Endometrium (tissue), 2 donors: Measurements from ENCODE around the gene NPAT.
"Not testable (repeated sequence)": the region's sequence is repeated elsewhere in the genome, so short reads cannot be mapped to it uniquely, and the experiment has no call there.

ENCODE experiments used
- FAIRE-seq: peaks from 2 replicates; lab custom pipeline; 2012; peaks lifted over from hg19 to GRCh38; lab: Jason Lieb, UNC
- donor health status: control.
- donor health status: control.

Gene NPAT

DNA sequence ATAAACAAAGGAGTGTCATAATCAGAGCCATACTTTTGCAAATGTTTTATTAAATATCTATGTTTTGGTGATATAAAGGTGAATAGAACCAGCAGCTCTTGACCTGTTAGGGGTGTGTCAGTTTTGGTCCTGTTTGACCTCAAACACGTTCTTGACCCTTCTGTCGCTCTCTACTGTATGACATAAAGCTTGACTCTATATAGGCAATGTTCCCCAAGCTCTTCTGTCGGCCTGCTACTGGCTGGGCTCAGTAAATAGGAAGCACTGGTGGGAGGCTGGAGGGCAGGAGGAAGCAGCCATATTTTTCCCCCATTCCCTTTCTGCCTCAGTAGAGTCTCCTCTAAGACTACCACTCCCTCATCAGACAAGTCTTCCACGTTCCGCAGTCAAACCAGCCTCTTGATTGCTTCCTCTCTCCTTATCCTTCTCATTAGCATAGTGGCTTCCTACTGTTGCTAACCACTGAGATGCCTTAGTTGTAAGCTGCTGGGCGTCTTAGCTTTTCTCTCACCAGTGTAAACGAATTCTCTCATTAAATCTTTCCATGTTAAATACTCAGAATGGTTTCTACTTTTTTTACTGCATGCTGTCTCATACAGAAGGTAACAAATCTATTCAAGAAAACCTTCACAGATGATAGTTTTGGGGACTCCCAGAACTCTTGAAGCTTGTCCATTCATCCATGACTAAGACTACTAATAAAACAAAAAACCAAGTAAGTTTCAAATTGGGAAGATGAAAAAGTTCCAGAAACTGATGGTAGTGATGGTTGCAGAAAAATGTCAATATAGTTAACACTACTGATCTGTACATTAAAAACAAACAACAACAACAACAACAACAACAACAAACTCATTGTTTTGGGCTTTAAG lies 3.3 kb downstream of the NPAT start:
- no peak for FAIRE-seq

DNA sequence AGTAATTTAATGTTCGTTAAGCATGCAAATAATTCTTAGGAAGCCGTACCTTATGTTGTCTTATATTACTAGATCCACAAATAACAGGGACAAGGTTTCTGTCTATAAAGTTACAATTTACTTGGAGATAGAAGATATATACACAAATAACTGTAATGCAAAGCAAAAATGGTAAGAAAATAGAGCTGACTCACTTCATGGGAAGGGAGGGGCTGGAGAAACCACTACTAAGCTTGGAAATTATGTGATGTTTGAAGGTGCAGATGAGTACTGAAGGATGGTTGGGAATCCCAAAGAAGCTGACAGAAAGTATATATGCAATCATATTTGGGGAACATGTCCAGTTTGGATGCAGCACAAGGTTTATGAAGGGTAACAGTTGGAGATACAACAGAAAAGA lies 4.0 kb downstream of the NPAT start:
- no peak for FAIRE-seq

DNA sequence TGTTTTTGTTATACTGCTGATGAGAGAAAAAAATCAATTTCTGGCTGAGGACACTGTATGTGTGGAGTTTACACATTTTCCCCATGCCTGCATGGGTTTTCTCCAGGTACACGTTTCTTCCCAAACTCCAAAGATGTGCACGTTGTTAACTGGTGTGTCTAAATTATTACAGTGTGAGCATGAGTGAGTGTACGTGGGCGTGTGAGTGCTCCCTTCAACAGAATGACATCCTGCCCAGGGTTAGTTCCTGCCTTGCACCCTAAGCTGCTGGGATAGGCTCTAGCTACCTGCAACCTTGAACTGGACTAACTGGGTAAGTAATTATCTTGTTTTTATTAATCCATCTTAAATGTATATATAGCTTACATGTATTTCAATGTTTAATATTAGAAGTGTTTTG lies 5.5 kb downstream of the NPAT start:
- FAIRE-seq, result no peak

DNA sequence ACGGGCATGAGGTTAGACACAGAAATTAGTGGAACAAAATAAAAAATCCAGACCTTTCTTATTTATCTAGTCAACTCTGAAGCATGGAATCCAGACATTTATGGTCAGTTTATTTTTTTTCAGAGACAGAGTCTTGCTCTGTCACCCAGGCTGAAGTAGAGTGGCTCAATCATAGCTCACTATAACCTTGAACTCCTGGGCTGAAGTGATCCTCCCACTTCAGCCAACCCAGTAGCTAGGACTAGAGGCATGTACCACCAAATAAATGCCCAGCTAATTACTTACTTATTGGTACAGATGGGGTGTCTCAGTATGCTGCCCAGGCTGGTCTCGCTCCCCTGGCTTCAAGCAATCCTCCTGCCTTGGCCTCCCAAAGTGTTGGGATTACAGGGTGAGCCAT lies 8.7 kb downstream of the NPAT start:
- FAIRE-seq, result no peak

GRCh38 chr11:108210441-108210840 lies 12.0 kb downstream of the NPAT start:
- no peak for FAIRE-seq

DNA sequence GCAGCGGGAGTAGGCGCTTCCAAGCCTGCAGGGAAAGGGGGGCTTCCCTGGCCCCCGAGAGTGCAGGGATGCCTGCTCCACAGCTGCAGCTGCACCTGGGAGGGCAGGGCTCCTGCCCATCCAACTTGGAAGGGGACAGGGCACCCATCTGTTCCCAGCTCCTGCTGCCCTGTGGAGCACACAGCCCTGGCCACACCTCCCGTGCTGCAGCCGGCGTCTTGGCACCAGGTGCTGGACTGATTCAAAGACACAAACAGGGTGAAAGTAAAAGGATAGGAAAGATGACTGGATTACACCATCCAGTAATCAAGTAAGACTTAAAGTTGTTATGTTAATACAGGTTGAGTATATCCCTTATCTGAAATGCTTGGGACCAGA lies 14.8 kb downstream of the NPAT start:
- FAIRE-seq, result no peak

DNA sequence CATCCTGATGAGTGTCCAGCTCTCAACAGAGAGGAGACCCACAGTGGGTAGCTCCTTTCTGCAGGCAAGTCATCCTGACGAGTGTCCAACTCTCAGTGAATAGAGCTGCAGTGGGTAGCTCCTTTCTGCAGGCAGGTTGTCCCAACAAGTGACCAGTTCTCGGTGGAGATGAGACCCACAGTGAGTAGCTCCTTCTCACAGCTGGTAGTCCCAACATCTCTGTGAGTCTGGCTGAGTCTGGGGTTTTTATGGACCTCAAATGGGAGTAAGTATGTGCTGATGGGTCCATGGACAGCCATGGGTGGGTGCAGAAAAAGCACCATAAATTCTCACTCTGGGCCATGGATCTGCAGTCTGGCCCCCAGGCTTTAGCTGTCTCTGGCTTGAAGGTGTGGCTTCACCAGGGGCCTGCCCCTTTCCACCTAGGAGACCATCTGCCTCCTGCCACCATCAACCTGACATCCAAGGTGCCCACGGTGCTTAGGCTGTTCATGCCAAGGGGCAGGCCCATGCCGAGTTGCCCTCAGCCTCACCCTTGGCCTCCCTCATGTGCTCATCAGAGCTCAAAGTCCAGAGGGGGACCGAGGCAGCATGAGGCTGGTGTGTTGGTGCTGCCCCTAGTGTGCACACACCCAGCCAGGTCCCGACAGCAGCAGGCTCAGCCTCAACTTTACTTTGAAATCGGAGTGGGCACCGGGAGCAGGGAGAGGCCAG lies 15.3 kb downstream of the NPAT start:
- FAIRE-seq, result no peak

DNA sequence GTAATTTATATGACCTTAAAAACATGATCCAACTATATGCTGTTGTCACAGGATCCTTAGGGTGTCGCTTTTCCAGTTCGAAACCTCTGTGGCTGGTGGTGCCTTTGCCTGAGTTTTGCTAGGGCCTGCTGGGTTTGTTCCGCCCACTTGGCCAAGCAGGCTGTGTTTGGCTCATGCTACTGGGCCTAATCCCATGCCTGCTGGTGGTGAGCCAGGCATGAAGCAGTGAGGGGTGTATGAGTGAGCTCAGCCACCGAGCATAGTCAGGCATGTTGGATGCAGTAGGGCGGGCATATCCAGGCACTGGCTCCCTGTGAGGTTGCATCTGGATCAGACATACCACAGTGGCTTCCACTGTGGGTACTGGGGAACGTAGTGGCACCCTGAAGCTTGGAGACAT lies 16.3 kb downstream of the NPAT start:
- no peak for FAIRE-seq

GRCh38 chr11:108204929-108205499 lies 17.4 kb downstream of the NPAT start:
- no peak for FAIRE-seq

DNA sequence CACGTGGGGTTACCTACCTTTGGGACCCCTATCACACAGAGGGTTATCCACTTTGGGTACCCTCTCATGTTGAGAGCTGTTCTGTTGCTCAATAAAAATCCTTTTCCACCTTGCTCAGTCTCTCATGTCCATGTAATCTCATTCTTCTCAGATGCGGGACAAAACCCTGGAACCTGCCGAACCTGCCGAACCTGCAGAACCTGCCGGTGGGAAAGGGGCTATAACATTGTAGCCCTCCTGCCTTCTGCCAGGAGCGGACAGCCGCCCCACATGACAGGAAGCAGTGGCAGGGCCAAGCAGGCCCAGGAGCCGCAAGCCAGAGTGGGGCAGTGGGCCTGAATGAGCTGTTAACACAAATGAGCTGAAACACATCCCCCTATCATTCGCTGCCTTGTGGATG lies 18.1 kb downstream of the NPAT start:
- FAIRE-seq, result no peak

DNA sequence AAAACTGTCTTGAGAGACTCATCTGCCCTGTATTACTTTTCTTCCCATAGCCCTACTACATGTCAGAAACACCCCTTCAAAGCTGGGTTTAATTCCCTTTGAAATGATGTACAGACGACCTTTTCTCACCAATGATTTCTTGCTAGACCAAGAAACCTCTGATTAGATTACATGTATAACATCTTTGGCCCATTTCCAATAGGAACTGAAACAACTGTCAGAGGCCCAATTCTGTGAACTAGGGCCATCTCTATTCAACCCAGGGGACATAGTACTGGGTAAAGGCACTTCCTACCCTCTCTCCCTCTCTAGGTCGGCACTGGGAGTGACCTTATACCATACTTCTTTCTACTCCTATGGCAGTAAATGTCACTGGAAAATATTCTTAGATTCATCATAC lies 19.4 kb downstream of the NPAT start:
- no peak for FAIRE-seq

DNA sequence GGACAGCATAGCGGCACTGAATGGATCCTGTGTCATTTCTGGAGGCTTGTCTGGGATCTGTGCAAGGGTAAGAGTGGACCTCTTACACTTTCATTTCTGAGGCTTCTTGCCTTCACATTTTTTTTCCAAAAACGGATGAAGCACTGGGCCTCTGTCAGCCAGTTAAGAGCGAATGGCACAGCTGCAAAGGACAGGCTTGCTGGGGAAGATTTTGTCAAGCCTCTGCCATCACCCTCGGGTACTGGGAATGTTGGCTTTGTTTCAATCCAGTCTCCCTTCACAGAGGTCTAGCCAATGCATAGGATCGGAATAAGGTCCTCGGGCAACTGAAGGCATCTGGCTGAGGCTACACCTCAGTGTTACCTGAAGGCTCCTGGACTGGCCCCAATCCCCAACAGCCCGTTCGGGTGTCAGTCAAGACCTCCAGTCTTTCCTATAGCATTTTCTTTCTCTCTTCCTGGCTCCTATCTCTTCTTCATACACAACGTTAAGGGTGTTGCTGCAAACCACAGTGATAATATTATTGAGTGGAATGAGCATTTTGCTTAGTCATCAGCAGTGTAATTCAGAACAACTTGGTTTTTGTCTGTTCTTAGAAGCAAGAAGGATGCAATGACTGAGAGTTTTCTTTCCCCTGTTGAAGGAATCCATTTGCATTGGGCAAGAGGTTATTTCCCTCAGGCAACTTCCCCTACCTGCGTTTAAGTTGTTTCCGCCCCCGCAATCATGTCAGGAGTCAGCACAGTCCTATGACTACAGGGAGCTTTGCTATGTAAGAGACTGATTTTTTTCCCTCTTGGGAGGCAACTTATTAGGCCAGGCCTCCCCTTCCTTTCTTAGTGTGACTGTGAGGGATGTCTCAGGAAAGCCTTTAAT lies 22.8 kb downstream of the NPAT start:
- FAIRE-seq, result no peak

DNA sequence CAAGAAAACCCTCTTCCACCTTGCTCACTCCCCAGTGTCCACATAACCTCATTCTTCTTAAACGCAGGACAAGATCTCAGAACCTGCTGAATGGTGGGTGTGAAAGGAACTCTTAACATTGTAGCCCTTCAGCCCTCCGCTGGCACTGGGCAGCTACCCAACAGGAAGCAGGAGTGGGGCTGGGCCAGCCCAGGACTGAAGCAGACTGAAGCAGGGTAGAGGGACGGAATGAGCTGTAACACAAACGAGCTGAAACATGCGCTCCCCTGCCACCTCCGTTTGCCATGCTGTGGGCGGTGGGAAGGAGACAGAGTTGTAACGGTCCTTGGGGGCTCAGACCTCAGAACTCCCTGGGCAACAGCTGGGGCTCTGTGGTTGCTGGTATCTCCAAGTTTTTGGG lies 23.6 kb downstream of the NPAT start:
- FAIRE-seq, result no peak

GRCh38 chr11:108197351-108197750 lies 25.1 kb downstream of the NPAT start:
- no peak for FAIRE-seq

- FAIRE-seq, result no peak
These were observed 25.5 kb downstream of the NPAT start for GRCh38 chr11:108196901-108197300.

DNA sequence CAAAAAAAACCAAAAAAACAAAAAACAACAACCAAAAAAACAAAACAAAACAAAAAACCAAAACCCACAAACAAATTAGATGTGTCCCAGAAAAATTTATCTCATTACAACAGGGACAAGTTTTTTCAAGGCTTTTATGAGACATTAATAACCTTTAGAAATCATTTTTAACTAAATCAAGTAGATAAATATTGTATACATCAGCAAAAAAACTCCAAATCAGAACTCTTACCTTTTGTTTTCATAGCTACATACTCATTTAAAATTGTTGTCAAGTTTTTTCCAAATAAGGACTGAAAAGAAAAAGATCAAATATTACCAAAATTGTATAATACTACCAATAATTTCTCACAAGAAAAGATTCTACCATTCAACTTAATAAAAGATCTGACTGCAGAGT lies 28.7 kb downstream of the NPAT start:
- FAIRE-seq, result no peak

GRCh38 chr11:108177570-108177969 lies 44.9 kb downstream of the NPAT start:
- no peak for FAIRE-seq

GRCh38 chr11:108170184-108170583 lies 52.3 kb downstream of the NPAT start:
- FAIRE-seq, result peak; percentile 63

- FAIRE-seq, result no peak
These were observed 54.8 kb downstream of the NPAT start for GRCh38 chr11:108167624-108168023.

DNA sequence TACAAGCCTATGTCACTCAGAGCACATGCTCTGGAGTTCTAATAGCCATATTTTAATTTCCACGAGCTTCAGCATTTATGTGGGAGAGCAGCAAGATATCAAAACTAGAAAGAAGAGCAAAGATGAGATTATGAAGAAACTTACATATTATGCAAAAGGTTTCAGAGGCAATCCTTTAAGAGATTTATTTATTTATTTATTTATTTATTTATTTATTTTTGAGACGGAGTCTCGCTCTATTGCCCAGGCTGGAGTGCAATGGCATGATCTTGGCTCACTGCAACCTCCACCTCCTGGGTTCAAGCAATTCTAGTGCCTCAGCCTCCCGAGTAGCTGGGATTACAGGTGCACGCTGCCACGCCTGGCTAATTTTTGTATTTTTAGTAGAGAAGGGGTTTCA lies 59.6 kb downstream of the NPAT start:
- FAIRE-seq, result not testable (repeated sequence)

GRCh38 chr11:108160970-108161566 lies 61.4 kb downstream of the NPAT start:
- FAIRE-seq, result no peak

DNA sequence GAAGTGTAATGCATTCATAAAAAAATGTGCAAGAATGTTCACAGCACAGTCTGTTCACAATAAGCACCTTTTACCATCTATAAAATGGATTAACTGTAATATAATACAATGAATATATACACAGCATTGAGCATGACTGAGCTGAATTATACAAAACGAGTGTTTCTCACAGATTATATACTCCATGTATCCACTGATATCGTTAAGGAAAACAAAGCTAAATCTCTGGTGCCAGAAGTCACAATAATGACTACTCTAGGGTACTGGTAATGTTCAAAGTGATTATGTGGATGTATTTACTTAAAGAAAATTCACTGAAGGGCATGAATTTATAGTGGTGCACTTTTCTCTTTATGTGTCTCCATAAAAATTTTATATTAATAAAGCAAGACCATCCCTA lies 67.8 kb downstream of the NPAT start:
- FAIRE-seq, result no peak
